GM12878 (cell line): ENCODE data around the gene GIPC3. TPM values are rescaled to one million over a fixed set of nuclear protein-coding genes. Genes with fewer than 3 reads are reported as not detected.
A peak's percentile ranks its signal among the peaks of the same experiment; 100 is the strongest.

ENCODE experiments used
- ATAC-seq: fragments of 200-7000 bp; cut with Tn5 transposase; 3 replicates; pipeline ENCODE4 v1.9.1; 2020; ENCODE audit warnings: mild to moderate bottlenecking, moderate library complexity
- BruUV-seq: library from RNA; stranded (reverse); fragments of 400-500 nt; replicated peaks from 2 replicates; lab custom pipeline; 2021; lab: Mats Ljungman, UMichigan
- CTCF ChIA-PET: fragments of 300-600 bp; sonication (Branson Sonifier 250); formaldehyde crosslinking; extraction: SDS; loops from one replicate; lab custom pipeline; 2021; ENCODE audit warnings: inconsistent platforms; lab: Yijun Ruan, JAX
- POLR2A ChIA-PET: fragments of 350-600 bp; formaldehyde crosslinking; extraction: SDS; loops from one replicate; lab custom pipeline; 2021; ENCODE audit warnings: inconsistent platforms; lab: Charles Lee
- RAD21 ChIA-PET: fragments of 300-600 bp; sonication (Branson Sonifier 250); formaldehyde crosslinking; loops from one replicate; lab custom pipeline; 2023; ENCODE audit warnings: antibody characterized with exemption; ENCODE audit not compliant: unreplicated experiment; lab: Charles Lee
- SMC1A ChIA-PET: fragments of 300-600 bp; sonication (Branson Sonifier 250); formaldehyde crosslinking; loops from one replicate; lab custom pipeline; 2023; ENCODE audit not compliant: unreplicated experiment, uncharacterized antibody; lab: Charles Lee
- DNase-seq: peaks from one replicate; pipeline ENCODE4 v3.0.0-alpha.2; 2011; ENCODE audit warnings: low read depth, low spot score
- FAIRE-seq: peaks from 3 replicates; lab custom pipeline; 2011; peaks lifted over from hg19 to GRCh38; lab: Jason Lieb, UNC
- H2AFZ ChIP-seq: 2 replicates; pipeline ENCODE4 v1.6.0; 2011; ENCODE audit warnings: low read depth, low read length, control low read depth; ENCODE audit not compliant: control insufficient read depth
- H3K27ac ChIP-seq: 2 replicates; pipeline ENCODE4 v1.5.1; 2011; ENCODE audit warnings: control low read depth; ENCODE audit not compliant: control insufficient read depth, insufficient read depth
- H3K27me3 ChIP-seq, 2 experiments: replicated peaks in 1 of 2; 2 replicates each; pipeline versions ENCODE4 v1.6.0 to v1.6.1; 2011; ENCODE audit warnings: low read length in 1 of 2; ENCODE audit not compliant: control insufficient read depth in 2 of 2, insufficient read depth in 2 of 2
- H3K36me3 ChIP-seq, 2 experiments: 2 replicates each; pipeline ENCODE4 v1.5.1; 2011; ENCODE audit warnings: low read length in 1 of 2; ENCODE audit not compliant: control insufficient read depth in 2 of 2, insufficient read depth in 2 of 2
- H3K4me1 ChIP-seq: 2 replicates; pipeline ENCODE4 v1.6.1; 2011; ENCODE audit warnings: mild to moderate bottlenecking, low read length, moderate library complexity, mixed read lengths; ENCODE audit not compliant: control insufficient read depth, insufficient read depth
- H3K4me2 ChIP-seq: 2 replicates; pipeline ENCODE4 v1.6.0; 2011; ENCODE audit warnings: control low read depth; ENCODE audit not compliant: control insufficient read depth, insufficient read depth
- H3K4me3 ChIP-seq: fragments of 200-600 bp; sonication (generic); 2 replicates; pipeline ENCODE4 v1.5.1; 2016
- H3K79me2 ChIP-seq: 2 replicates; pipeline ENCODE4 v1.6.0; 2011; ENCODE audit warnings: low read length; ENCODE audit not compliant: control insufficient read depth, insufficient read depth
- H3K9ac ChIP-seq: 2 replicates; pipeline ENCODE4 v1.8.0; 2011; ENCODE audit warnings: low read length, control low read depth, mixed read lengths; ENCODE audit not compliant: control insufficient read depth, insufficient read depth
- H3K9me3 ChIP-seq: replicated peaks from 3 replicates; pipeline ENCODE4 v1.5.1; 2011; ENCODE audit warnings: mild to moderate bottlenecking, low read length; ENCODE audit not compliant: control insufficient read depth, insufficient read depth
- H4K20me1 ChIP-seq: 2 replicates; pipeline ENCODE4 v1.6.0; 2011; ENCODE audit not compliant: control insufficient read depth, insufficient read depth
- CEBPB ChIP-seq, 2 experiments: fragments of 150-350 bp in 1 of 2; IDR thresholded peaks; 2 replicates each; pipeline ENCODE4 v1.6.1; 2012 to 2014; ENCODE audit warnings: low read depth in 2 of 2, low read length in 2 of 2, borderline replicate concordance in 1 of 2, inconsistent platforms in 1 of 2
- POLR2A ChIP-seq: IDR thresholded peaks from 2 replicates; pipeline ENCODE4 v1.6.1; 2011; ENCODE audit warnings: low read depth, mild to moderate bottlenecking, low read length
- SP1 ChIP-seq: IDR thresholded peaks from one replicate; pipeline ENCODE4 v1.6.1; 2011; ENCODE audit warnings: low read depth, low read length
- TBL1XR1 ChIP-seq: IDR thresholded peaks from 2 replicates; pipeline ENCODE4 v1.6.1; 2012; ENCODE audit warnings: low read depth, low read length, improper control_type of control experiment
- WGBS: methylation state at CpG from one replicate; pipeline ENCODE4 v1.1.6; 2016; ENCODE audit warnings: low lambda C conversion rate; ENCODE audit not compliant: insufficient replicate concordance, insufficient coverage; ENCODE audit errors: missing lambda C conversion rate; 5-methylcytosine and 5-hydroxymethylcytosine counted together
- in situ Hi-C: fragments of 300-500 bp; cut with MboI; formaldehyde crosslinking; loops from 9 replicates; pipeline ENCODE4 v1.14.3; 2018; ENCODE audit warnings: mixed read lengths
- intact Hi-C: fragments of 100-400 bp; cut with micrococcal nuclease; formaldehyde crosslinking; loops from one replicate; pipeline ENCODE4 v1.14.2; 2022; ENCODE audit not compliant: unreplicated experiment
- polyA plus RNA-seq, 11 experiments: library from polyadenylated mRNA; depleted of rRNA in 4 of 11; unstranded in 6 of 11; stranded (reverse) in 5 of 11; fragments of >200 nt; fragmentation: Nextera tagmentation in 4 of 11; fragmentation: Illumina TruSeq in 1 of 11; extraction: Ambion mirVana in 4 of 11; extraction: Trizol in 1 of 11; gene quantifications; 1 replicate in 1 of 11; 2 replicates in 10 of 11; pipeline versions ENCODE4 v1.2.1 to v1.2.3, GENCODE V29; 2011 to 2016; ENCODE audit warnings: inconsistent platforms in 2 of 11, missing spikeins in 2 of 11, low read depth in 1 of 11
- total RNA-seq, 4 experiments: library from RNA; depleted of rRNA in 3 of 4; stranded (reverse); fragments of >200 nt in 3 of 4; fragmentation: Illumina TruSeq in 1 of 4; extraction: Trizol in 1 of 4; gene quantifications; 2 replicates each; pipeline versions ENCODE4 v1.2.1 to v1.2.3, GENCODE V29; 2013 to 2021
- TF ChIP-seq, protein P1 (sequence below): fragments of 150-350 bp; IDR thresholded peaks from 2 replicates; pipeline ENCODE4 v1.6.1; 2016; ENCODE audit warnings: low read depth, low read length

The GIPC3 gene
- total and polyA plus RNA-seq, 10 of the 15 experiments (the other 5 are each of a cell fraction or from before 2014, with no cell fraction given) = not detected

DNA sequence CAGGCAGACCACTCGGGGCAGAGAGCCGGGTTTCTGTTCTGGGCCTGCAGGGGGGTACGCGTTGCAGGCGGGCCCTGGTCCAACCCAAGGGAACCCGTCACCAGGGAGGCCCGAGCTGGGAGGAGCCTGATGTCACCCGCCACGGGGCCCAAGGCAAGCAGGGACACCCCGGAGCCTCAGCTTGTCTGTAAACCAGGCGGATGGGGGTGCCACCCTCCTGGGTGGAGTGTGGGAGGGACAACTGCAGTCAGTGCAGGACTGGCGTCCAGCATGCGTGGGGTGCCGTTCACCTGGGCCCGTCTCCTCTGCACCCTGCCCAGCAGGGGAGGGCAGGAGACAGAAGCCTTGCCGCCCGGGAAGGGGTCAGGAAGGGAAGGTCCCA, 34.3 kb downstream of the GIPC3 start (continued):
- TF ChIP-seq, protein P1, sequence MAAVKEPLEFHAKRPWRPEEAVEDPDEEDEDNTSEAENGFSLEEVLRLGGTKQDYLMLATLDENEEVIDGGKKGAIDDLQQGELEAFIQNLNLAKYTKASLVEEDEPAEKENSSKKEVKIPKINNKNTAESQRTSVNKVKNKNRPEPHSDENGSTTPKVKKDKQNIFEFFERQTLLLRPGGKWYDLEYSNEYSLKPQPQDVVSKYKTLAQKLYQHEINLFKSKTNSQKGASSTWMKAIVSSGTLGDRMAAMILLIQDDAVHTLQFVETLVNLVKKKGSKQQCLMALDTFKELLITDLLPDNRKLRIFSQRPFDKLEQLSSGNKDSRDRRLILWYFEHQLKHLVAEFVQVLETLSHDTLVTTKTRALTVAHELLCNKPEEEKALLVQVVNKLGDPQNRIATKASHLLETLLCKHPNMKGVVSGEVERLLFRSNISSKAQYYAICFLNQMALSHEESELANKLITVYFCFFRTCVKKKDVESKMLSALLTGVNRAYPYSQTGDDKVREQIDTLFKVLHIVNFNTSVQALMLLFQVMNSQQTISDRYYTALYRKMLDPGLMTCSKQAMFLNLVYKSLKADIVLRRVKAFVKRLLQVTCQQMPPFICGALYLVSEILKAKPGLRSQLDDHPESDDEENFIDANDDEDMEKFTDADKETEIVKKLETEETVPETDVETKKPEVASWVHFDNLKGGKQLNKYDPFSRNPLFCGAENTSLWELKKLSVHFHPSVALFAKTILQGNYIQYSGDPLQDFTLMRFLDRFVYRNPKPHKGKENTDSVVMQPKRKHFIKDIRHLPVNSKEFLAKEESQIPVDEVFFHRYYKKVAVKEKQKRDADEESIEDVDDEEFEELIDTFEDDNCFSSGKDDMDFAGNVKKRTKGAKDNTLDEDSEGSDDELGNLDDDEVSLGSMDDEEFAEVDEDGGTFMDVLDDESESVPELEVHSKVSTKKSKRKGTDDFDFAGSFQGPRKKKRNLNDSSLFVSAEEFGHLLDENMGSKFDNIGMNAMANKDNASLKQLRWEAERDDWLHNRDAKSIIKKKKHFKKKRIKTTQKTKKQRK = no peak
- TF ChIP-seq TBL1XR1 (no peak), CEBPB (IDR thresholded peaks at IDR 0.05; ENCODE audit: borderline replicate concordance in 1 of 2, low read depth in 2 of 2, low read length in 2 of 2) (no peak)

- no peak overlapping the region for H3K27ac ChIP-seq
- CTCF ChIA-PET = no interaction called here
- no peak overlapping the region for H2AFZ ChIP-seq
- H4K20me1 ChIP-seq = no peaks in the 10 kb centered on the region
- peaks cover 0 to 11% of the 10 kb centered on the region in 2 experiments; a peak in 3 of 4 replicates for H3K36me3 ChIP-seq
- 92% methylated on average over 19 of the region's 19 CpGs for WGBS
- H3K4me1 ChIP-seq = peaks cover 3% of the 10 kb centered on the region; the same call in 1 of the 2 replicates
- ATAC-seq = no peak
- no peak overlapping the region for H3K9ac ChIP-seq
- no peaks in the 10 kb centered on the region for H3K9me3 ChIP-seq
- in situ Hi-C loops (no loop called here), intact Hi-C loops (no loop called here)
- no peak overlapping the region for H3K4me2 ChIP-seq
- H3K27me3 ChIP-seq = no peaks in the 10 kb centered on the region
- DNase-seq = no peak
- TF ChIP-seq SP1 (no peak), POLR2A (peak; percentile 27; the same call in 1 of the 2 replicates)
- SMC1A ChIA-PET = no interaction called here
- RAD21 ChIA-PET = no interaction called here
- no peak for FAIRE-seq
- H3K4me3 ChIP-seq = no peak overlapping the region
- POLR2A ChIA-PET = no interaction called here
- peaks cover 7% of the 10 kb centered on the region for H3K79me2 ChIP-seq
- no TSS peak for BruUV-seq
Measured at GRCh38 chr19:3620145-3620816, 35.0 kb downstream of the GIPC3 start.
